ENCODE results near the gene GAS7.

The GAS7 gene

DNA sequence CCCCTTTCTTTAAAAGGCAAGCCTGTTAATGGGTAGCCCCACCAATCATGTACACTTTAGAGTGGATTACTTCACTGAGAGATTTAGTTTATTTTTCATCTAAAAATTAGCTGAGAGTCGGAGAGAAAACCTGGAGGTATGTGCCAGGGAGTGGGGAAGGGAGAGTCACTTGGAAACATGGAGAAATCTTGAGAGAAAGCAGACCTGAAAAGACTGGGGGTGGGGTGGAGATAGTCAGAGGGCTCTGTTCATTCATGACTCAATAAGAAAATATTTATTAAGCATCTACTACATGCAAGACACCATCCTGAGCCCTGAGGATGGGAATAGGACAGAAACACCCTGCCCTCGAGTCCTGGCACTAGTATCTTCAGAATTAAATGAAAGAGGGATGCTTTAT lies 265.9 kb downstream of the GAS7 start:
- H3K4me3 ChIP-seq (replicated peaks in 1 of 2; ENCODE audit: low read depth in 2 of 2, low read length in 2 of 2): no peak overlapping the region
- TF ChIP-seq, protein P1, sequence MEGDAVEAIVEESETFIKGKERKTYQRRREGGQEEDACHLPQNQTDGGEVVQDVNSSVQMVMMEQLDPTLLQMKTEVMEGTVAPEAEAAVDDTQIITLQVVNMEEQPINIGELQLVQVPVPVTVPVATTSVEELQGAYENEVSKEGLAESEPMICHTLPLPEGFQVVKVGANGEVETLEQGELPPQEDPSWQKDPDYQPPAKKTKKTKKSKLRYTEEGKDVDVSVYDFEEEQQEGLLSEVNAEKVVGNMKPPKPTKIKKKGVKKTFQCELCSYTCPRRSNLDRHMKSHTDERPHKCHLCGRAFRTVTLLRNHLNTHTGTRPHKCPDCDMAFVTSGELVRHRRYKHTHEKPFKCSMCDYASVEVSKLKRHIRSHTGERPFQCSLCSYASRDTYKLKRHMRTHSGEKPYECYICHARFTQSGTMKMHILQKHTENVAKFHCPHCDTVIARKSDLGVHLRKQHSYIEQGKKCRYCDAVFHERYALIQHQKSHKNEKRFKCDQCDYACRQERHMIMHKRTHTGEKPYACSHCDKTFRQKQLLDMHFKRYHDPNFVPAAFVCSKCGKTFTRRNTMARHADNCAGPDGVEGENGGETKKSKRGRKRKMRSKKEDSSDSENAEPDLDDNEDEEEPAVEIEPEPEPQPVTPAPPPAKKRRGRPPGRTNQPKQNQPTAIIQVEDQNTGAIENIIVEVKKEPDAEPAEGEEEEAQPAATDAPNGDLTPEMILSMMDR (IDR thresholded peaks at IDR 0.05; ENCODE audit: low read depth, low read length): no peak
- peak in 1 of 2 donors; percentile 28 for DNase-seq (ENCODE audit: low read depth in 2 of 2)

DNA sequence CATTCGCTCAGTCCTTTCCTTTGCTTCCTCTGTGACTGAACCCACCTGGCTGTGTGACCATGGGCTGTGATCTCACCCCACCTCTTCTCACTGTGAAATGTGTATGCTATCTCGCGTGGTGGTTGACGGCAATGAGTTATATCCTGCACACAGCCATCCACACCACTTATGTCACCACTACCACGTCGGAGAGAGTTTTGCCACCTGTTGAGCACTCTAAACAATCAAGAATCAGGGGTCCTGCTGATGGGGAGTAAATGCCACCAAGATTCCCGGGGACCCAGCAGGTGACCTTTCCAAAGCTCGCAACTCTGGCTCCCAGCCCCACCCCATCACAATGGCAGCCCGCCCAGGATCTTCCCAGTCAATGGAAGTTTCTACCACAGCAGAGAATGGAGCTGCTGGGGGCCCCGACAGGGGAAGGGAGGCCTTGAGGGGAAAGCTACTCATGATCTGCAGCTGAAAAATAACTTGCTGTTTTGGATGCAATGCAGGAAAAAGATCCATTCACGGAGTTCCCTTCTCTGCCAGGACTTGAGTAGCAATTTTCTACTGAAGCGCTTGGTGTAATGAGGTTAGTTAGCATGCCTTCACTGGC lies 267.2 kb downstream of the GAS7 start:
- TF ChIP-seq, protein P1 (IDR thresholded peaks at IDR 0.05; ENCODE audit: low read depth, low read length): no peak
- H3K4me3 ChIP-seq (replicated peaks in 1 of 2; ENCODE audit: low read depth in 2 of 2, low read length in 2 of 2): no peak overlapping the region
- no peak for DNase-seq (ENCODE audit: low read depth in 2 of 2)

DNA sequence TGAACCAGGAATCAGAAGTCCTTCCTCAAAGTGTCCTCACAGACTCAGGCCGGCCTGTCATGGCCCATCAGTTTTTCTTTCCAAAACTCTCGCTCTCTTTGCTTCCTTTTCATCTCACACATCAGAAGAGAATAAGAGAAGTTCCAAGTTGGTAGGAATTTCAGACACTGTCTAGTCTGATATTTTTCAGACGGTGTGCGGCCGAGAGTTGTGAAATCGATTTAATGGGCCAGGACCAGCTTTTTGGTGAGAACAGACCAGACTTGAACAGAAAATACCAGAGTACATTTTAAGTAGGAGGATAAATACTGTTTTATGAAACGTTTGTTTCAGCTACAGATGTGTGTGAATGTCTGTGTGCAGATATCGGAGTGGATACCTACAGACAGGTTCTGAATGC lies 268.5 kb downstream of the GAS7 start:
- no peak for DNase-seq (ENCODE audit: low read depth in 2 of 2)
- TF ChIP-seq, protein P1 (IDR thresholded peaks at IDR 0.05; ENCODE audit: low read depth, low read length): no peak
- no peak overlapping the region for H3K4me3 ChIP-seq (replicated peaks in 1 of 2; ENCODE audit: low read depth in 2 of 2, low read length in 2 of 2)

DNA sequence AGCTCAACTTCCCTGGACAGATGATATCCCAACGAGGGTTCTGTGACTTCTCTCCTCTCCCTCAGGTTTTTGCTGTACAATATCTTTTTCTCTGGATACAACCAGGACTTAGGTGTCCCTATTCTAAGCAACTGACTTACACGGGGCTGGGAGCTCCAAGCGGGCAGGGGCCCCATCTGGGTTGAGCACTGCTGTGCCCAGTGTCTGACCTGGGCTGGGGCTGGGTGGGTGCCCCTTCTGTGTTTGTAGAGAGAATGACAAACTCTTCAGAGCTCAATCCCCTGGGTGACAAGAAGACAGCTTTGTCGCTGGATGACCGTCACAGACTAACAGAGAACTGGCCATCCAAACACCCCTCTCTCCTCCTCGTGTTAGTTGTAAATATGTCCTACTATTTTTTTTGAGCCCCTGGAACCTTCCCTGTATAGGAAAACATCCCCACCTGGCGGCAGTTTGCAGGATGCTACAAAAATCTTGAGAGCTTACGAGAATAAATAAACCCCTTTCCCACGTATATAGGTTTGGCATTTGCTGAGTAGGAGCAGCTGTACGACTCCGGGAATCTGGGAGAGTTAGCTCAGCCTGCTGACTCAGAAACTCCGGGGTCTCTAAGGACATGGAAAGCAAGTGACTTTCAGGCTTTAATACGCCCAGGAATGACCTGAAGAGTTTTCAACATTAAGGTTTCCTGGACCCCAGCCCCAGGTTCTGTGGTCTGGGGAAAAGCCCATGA lies 269.6 kb downstream of the GAS7 start:
- no peak overlapping the region for H3K4me3 ChIP-seq (replicated peaks in 1 of 2; ENCODE audit: low read depth in 2 of 2, low read length in 2 of 2)
- DNase-seq (ENCODE audit: low read depth in 2 of 2): peak; percentile 63 to 86
- TF ChIP-seq, protein P1 (IDR thresholded peaks at IDR 0.05; ENCODE audit: low read depth, low read length): peak; percentile 49

DNA sequence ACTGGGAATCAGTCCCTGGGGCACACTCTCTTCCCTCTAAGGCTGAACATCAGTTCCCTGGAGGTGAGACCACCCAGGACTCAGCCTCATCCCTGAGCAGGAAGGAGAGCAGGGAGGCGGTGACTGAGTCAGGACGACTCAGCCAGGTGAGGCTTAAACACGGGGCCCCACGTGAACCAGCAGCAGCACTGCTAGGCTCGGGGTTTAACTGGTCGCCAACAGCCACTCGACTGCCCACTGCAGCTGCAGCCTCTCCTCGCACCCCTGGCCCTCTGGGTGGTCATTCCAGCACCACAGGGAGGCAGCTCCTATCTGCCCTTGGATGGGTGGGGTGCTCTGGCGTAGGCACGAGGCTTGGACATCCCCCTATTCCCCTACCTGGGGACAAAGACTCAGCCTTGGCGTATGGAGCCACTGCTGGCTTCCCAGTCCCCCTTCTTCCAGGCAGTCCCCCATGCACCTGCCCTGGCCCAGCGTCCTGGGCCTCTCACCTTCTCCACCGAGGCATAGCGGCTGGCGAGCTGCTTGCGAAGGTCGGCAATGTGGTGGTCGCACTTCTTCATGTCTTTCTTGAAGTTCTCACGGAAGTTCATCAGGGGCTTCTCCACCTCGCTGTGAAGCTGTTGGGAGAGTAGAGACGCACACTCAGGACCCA lies 272.1 kb downstream of the GAS7 start:
- DNase-seq (ENCODE audit: low read depth in 2 of 2): no peak
- TF ChIP-seq, protein P1 (IDR thresholded peaks at IDR 0.05; ENCODE audit: low read depth, low read length): no peak
- no peak overlapping the region for H3K4me3 ChIP-seq (replicated peaks in 1 of 2; ENCODE audit: low read depth in 2 of 2, low read length in 2 of 2)

DNA sequence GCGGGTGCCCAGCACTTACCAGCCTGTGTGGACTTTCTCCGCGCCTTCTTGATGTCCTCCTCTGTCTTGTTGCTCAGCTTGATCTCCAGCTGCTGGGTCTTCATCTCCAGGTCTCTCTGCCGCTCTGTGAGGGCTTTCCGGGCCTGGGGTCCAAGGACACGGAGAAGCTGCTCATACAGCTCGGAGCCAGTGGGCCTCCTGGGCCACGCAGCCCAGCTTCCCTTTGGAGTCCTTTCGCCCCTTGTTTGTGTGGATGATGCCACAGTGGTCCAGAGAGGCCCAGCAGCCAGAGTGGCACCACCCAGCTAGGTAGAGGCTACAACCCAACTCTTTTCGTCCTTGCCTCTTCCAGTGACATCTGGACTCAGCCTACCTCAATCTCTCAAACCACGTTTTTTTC lies 272.9 kb downstream of the GAS7 start:
- DNase-seq (ENCODE audit: low read depth in 2 of 2): no peak
- H3K4me3 ChIP-seq (replicated peaks in 1 of 2; ENCODE audit: low read depth in 2 of 2, low read length in 2 of 2): no peak overlapping the region
- TF ChIP-seq, protein P1 (IDR thresholded peaks at IDR 0.05; ENCODE audit: low read depth, low read length): no peak
